GM12875 (cell line): Measurements from ENCODE around the gene USP48.

Experiments
- H3K4me3 ChIP-seq: one replicate; pipeline ENCODE4 v1.5.1; 2011; ENCODE audit warnings: low read depth, low read length, control low read depth
- TF ChIP-seq, protein P1 (sequence below): IDR thresholded peaks from 2 replicates; pipeline ENCODE4 v1.5.1; 2011; ENCODE audit warnings: low read depth, mild to moderate bottlenecking, control low read depth, inconsistent platforms, low read length, moderate library complexity, borderline replicate concordance; ENCODE audit not compliant: insufficient read depth

The USP48 gene

DNA sequence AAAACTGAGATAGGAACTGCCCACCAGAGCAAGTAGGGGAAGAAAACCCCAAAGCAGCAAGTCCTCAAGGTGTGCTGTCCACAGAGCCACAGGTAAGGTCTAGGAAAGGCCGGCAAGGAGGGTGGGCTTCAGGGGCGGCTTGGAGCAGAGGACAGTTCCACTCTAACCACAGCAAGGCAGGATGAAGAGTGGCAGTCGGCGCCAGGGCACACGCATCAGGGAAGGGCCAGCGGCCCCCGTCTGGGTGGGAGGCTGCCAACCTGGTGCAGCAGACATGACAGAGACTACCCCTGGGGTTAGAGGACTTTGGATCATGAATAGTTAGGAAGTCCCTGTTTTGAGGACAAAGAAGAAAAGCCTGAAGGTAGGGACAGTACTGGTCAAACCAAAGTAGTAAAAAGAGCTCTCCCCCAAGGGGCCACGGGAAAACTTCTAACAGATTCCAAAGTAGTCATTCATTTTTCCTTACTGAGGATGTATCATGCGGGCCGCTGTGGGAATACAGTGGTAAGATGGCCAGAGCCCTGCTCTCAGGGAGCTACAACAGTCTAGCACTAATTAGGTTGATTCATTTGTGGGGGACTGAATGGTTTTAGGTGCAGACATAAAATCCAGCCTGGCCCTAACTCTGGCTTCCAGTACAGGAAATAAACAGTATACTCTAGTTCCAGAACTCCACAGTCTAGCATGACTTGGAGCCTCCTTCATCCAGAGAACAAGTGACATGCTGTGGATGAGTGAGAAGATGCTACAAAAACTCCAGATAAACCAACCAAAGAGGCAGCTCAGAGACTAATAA lies 110.3 kb downstream of the USP48 start:
- TF ChIP-seq, protein P1, sequence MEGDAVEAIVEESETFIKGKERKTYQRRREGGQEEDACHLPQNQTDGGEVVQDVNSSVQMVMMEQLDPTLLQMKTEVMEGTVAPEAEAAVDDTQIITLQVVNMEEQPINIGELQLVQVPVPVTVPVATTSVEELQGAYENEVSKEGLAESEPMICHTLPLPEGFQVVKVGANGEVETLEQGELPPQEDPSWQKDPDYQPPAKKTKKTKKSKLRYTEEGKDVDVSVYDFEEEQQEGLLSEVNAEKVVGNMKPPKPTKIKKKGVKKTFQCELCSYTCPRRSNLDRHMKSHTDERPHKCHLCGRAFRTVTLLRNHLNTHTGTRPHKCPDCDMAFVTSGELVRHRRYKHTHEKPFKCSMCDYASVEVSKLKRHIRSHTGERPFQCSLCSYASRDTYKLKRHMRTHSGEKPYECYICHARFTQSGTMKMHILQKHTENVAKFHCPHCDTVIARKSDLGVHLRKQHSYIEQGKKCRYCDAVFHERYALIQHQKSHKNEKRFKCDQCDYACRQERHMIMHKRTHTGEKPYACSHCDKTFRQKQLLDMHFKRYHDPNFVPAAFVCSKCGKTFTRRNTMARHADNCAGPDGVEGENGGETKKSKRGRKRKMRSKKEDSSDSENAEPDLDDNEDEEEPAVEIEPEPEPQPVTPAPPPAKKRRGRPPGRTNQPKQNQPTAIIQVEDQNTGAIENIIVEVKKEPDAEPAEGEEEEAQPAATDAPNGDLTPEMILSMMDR = no peak
- H3K4me3 ChIP-seq = no peak overlapping the region

- H3K4me3 ChIP-seq = no peak overlapping the region
- TF ChIP-seq, protein P1 = no peak
Observed at GRCh38 chr1:21671915-21672314, 111.0 kb downstream of the USP48 start.

DNA sequence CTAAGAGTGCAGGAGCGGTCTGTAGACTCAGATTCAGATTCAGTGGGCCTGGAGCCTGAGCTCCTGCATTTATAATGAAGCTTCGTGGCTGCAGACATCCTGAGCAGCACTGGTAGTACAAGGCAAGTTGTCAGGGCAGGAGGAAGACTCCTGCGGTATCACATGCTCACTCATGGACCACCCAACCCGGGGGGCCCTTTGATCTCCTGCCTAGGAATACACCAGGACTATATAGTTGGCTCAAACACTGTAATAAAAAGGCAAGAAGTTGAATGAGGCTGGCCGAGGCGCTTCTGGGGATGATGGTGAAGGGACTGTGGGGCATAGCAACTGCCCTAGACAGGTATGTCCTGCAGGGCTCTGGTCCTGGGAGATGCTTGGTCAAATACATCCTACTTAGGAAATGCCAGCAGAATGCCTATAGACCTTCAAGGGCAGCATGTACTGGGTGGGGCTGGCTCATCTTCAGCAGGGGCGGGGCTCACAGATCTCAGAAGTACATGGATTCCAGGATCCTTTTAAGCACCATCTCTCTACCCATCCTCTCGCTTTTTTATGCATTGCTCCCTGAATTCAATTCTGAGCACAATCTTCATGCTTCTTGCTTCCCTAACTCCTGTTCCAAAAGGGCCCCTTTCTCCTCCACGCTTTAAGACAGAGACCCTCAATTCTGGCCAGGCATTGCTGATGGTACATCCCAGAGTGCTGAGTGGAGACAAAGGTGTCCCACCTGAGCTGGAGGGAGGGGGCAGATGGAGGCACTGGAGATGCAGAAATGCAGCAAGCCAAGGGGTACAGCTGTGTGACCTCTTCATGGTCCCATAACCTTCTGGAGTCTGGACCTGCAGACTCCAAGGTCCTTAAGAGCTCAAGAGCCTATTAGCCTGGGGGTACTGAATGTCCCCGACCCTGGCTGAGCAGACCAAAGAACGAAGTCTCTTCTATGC lies 111.7 kb downstream of the USP48 start:
- TF ChIP-seq, protein P1 = no peak
- H3K4me3 ChIP-seq = no peak overlapping the region

DNA sequence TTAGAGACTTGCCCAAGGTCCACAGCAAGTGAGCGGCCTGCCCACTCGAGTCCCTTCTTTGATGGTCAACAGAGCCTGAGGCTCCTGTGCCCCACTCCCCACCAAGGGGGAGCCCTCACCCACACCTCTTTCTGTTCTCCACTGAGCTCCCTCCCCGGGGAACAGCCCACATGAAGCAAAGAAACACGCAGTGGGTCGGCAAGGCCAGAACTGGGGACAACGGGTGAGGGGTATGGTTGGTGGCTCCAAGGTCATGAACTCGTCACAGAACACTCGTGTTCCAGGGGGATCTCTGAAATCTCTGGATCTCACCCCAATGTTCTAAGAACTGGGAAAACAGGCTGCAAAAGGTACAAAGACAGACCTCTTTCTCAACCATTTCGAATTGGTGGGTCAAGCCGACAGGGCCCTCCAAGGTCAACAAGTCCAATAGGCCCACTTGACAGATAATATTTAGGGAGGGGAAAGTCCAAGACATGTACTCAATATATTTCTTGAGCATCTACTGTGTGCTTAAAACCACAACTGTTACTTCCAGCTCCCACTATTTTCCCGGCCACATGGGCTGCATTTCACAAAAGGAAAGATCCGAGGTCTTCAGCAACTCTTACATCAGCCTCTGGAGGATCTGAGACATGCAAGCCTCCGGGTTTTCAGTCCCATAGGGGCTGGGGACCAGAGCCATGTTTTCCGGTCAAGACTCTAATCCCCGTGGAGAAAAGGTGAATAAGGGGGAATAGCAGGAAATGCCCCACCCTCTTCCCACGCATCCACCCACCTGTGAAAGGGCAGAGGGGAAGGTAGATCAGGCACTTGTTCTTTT lies 112.7 kb downstream of the USP48 start:
- no peak overlapping the region for H3K4me3 ChIP-seq
- TF ChIP-seq, protein P1 = no peak

GRCh38 chr1:21669258-21670058 lies 113.5 kb downstream of the USP48 start, which contains the start of gene RAP1GAP:
RAP1GAP (minus strand) TSS chr1:21669357; CDS start chr1:21620032, 49,325 bp downstream.
- H3K4me3 ChIP-seq = no peak within 1 kb of the TSS

More at GRCh38 chr1:21669258-21670058, 113.5 kb downstream of the USP48 start, which contains the start of gene RAP1GAP:
- TF ChIP-seq, protein P1 = no peak
